Fibroblast of skin of right quadriceps (primary cell): Measurements from ENCODE around the gene PIK3R5.
A peak's percentile ranks its signal among the peaks of the same experiment; 100 is the strongest.
"Not testable (repeated sequence)": the region's sequence is repeated elsewhere in the genome, so short reads cannot be mapped to it uniquely, and the experiment has no call there.

Source experiments
- DNase-seq: peaks from one replicate; pipeline ENCODE4 v3.0.0-alpha.2; 2013

The PIK3R5 gene

GRCh38 chr17:8965394-8966168 lies at the start of gene PIK3R5:
Gene PIK3R5, minus strand, starts transcription at chr17:8965707. Its CDS starts 54,213 bp downstream, at chr17:8911494.
- no peak for DNase-seq

- DNase-seq, result no peak
Measured at GRCh38 chr17:9011001-9011400, 45.5 kb upstream of the PIK3R5 start.

GRCh38 chr17:9009737-9010136 lies 44.2 kb upstream of the PIK3R5 start:
- DNase-seq, result no peak

GRCh38 chr17:9009096-9009495 lies 43.6 kb upstream of the PIK3R5 start:
- DNase-seq, result no peak

- DNase-seq, result no peak
Measured at GRCh38 chr17:9007052-9007714, 41.7 kb upstream of the PIK3R5 start.

- no peak for DNase-seq
Measured at GRCh38 chr17:9006175-9006767, 40.8 kb upstream of the PIK3R5 start.

GRCh38 chr17:9004961-9005285 lies 39.4 kb upstream of the PIK3R5 start:
- DNase-seq, result no peak

- DNase-seq, result no peak
Measured at GRCh38 chr17:9004132-9004960, 38.8 kb upstream of the PIK3R5 start.

GRCh38 chr17:9003355-9004131 lies 38.0 kb upstream of the PIK3R5 start:
- DNase-seq, result no peak

- no peak for DNase-seq
Measured at GRCh38 chr17:9002606-9003354, 37.3 kb upstream of the PIK3R5 start.

GRCh38 chr17:9002227-9002605 lies 36.7 kb upstream of the PIK3R5 start:
- no peak for DNase-seq

- no peak for DNase-seq
Measured at GRCh38 chr17:9001559-9001958, 36.1 kb upstream of the PIK3R5 start.

GRCh38 chr17:8997994-8998628 lies 32.6 kb upstream of the PIK3R5 start:
- DNase-seq, result peak; percentile 46

- DNase-seq, result no peak
Measured at GRCh38 chr17:8995711-8996110, 30.2 kb upstream of the PIK3R5 start.

GRCh38 chr17:8994319-8994718 lies 28.8 kb upstream of the PIK3R5 start:
- peak; percentile 33 for DNase-seq

- peak; percentile 50 for DNase-seq
Measured at GRCh38 chr17:8991514-8992285, 26.2 kb upstream of the PIK3R5 start.

GRCh38 chr17:8988263-8988935 lies 22.9 kb upstream of the PIK3R5 start:
- not testable (repeated sequence) for DNase-seq

- no peak for DNase-seq
Measured at GRCh38 chr17:8986295-8986694, 20.8 kb upstream of the PIK3R5 start.

- no peak for DNase-seq
Measured at GRCh38 chr17:8985054-8985701, 19.7 kb upstream of the PIK3R5 start.
